Fibroblast of pulmonary artery (primary cell): Measurements from ENCODE around the gene BMP10.

Experiments used
- DNase-seq: peaks from one replicate; pipeline ENCODE4 v3.0.0-alpha.2; 2010; ENCODE audit warnings: low read depth
- H3K4me3 ChIP-seq: replicated peaks from 2 replicates; pipeline ENCODE4 v1.5.1; 2011; ENCODE audit warnings: low read depth, mild to moderate bottlenecking, control low read depth, low read length, moderate library complexity
- TF ChIP-seq, protein P1 (sequence below): IDR thresholded peaks from 2 replicates; pipeline ENCODE4 v1.5.1; 2011; ENCODE audit warnings: mild to moderate bottlenecking, control low read depth, low read length, inconsistent platforms; ENCODE audit errors: missing control alignments

Gene BMP10, protein sequence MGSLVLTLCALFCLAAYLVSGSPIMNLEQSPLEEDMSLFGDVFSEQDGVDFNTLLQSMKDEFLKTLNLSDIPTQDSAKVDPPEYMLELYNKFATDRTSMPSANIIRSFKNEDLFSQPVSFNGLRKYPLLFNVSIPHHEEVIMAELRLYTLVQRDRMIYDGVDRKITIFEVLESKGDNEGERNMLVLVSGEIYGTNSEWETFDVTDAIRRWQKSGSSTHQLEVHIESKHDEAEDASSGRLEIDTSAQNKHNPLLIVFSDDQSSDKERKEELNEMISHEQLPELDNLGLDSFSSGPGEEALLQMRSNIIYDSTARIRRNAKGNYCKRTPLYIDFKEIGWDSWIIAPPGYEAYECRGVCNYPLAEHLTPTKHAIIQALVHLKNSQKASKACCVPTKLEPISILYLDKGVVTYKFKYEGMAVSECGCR

DNA sequence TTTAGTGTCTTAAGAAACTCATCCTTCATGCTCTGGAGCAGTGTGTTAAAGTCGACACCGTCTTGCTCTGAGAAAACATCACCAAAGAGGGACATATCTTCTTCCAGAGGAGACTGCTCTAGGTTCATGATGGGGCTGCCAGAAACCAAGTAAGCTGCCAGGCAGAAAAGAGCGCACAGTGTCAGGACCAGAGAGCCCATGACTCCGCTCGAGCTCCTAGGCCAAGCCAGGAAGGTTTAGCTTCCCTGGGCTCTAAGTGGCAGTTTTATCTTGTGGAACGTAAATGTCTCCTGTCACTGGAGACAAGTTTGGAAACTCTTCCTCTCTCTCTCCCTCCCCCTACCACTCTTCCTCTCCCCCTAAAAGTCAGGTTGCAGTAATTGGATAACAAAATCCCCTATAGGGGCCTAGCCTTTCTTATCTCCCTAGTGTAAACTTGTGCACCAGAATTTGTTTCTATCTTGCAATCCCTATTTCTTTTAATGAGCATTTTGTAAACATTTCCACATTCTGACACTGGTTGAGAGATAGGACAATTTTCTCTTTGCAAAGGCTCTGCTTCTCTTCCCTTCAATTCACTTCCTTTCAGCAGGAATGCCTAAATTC lies at the start of gene BMP10:
BMP10 (minus strand) TSS at position 239 of the 606 bp plus-strand sequence; CDS start at position 200, 39 bp downstream.
- no peak for DNase-seq
- TF ChIP-seq, protein P1, sequence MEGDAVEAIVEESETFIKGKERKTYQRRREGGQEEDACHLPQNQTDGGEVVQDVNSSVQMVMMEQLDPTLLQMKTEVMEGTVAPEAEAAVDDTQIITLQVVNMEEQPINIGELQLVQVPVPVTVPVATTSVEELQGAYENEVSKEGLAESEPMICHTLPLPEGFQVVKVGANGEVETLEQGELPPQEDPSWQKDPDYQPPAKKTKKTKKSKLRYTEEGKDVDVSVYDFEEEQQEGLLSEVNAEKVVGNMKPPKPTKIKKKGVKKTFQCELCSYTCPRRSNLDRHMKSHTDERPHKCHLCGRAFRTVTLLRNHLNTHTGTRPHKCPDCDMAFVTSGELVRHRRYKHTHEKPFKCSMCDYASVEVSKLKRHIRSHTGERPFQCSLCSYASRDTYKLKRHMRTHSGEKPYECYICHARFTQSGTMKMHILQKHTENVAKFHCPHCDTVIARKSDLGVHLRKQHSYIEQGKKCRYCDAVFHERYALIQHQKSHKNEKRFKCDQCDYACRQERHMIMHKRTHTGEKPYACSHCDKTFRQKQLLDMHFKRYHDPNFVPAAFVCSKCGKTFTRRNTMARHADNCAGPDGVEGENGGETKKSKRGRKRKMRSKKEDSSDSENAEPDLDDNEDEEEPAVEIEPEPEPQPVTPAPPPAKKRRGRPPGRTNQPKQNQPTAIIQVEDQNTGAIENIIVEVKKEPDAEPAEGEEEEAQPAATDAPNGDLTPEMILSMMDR, result no peak

DNA sequence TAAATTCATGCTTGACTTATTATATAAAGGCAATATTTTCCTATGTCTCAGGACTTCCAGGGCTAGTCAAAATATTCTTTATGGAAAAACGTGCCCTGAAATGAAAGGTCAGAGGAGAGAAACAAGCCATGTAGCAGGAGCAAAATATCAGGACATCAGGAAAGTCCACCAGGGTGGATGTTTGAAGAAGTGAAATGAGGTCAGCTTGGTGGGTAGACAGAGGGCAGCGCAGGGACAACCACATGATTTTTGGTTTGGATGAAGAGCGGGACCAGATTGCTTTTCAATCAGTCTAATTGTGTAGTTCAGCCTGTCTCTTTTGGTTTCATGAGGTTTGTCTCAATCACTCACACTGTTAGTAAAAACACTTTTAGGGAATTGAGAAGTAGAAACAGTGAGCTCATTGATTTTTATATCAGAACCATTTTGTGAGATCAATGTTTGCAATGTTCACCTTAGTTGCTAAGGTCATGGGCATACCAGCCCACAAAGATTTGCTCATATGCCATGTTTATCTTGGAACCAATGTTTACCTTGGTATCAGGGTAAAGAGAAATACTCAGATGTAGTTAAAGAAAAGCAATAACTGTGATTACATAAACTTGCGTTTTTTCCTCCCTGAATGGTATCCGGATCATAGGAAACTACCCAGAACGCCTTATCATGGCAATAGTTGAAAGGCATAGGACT lies 49.4 kb upstream of the BMP10 start:
- no peak overlapping the region for H3K4me3 ChIP-seq
- no peak for DNase-seq
- TF ChIP-seq, protein P1, result no peak

More for the DNA sequence above, at the start of gene BMP10:
- no peak within 1 kb of the TSS for H3K4me3 ChIP-seq

DNA sequence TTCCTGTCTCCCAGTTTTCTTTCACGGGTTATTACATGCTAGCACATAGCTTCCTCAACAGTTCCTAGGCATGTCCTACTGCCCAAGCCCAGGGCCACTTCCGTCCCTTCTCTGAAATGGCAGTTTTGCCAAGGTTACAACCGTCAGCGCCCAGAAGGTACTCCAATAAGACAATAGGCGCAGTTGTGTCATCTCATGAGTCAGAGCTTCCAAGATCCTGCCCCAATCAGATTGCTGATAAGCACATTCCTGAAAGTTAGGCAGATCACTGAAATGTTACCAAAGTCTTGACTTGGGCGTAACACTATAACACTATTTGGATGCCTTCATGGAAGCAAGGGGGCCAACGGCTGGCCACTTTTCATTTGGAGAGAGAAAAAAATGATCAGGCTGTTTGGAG lies 47.3 kb upstream of the BMP10 start:
- H3K4me3 ChIP-seq, result no peak overlapping the region
- peak; percentile 78 for DNase-seq
- TF ChIP-seq, protein P1, result no peak

DNA sequence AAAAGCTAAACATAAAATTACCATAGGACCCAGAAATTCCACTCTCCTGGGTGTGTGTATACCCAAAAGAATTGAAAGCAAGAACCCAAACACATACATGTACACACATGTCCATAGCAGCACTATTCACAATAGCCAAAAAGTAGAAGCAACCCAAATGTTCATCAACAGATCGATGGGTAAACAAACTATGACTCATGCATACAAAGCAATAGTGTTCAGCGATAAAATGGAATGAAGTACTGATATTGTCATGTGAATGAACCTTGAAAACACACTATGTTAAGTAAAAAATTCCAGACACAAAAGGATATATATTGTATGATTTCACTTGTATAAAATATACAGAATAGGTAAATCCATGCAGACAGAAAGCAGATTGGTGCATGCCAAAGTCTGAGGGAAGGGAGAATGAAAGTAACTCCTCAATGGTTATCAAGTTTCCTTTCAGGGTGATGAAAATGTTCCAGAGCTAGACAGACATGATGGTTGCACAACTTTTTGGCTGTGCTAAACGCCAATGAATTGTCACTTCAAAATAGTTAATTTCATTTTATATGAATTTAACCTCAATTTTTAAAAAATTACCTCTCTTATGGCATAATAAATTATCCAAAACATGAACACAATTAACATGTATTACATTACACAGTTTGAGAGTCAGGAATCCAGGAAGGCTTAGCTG lies 46.0 kb upstream of the BMP10 start:
- TF ChIP-seq, protein P1, result no peak
- peak; percentile 54 for DNase-seq
- H3K4me3 ChIP-seq, result no peak overlapping the region

DNA sequence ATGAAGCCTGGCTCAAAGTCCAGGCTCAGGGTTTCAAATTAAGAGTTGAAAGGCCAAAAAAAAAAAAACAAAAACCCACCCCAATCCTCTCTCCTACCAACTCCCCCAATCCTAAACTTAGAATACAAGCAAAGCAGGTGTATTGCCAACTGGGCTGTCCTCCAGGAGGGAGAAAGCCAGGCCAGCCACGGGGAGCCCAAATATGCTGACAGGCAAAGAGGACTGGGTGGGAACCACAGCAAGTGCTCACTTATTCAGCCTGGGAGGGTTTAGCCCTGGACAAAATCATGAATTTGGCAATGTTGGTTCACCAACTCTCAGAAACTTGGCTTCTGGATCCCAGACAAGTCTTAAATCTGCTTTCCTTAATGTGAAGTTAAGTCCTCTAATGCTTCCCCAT lies 45.0 kb upstream of the BMP10 start:
- no peak for DNase-seq
- TF ChIP-seq, protein P1, result no peak
- H3K4me3 ChIP-seq, result no peak overlapping the region

DNA sequence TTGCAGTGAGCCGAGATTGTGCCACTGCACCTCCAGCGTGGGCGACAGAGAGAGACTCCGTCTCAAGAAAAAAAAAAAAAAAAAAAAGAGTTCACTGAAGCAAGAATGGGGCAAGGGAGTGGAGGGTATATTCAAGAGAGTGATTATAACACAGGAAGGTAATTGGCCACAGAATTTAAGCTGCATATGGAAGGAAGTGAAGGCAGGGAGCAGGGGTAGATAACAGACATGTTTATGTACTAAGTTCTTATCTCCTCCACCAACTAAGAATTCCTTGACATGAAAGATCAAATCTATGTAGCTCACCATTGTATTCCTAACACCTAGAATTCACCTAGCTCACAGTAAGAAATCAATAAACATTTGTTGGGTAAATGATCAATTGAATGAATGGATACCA lies 44.2 kb upstream of the BMP10 start:
- no peak for DNase-seq
- TF ChIP-seq, protein P1, result no peak
- H3K4me3 ChIP-seq, result no peak overlapping the region
